KMS-11 (cell line): ENCODE results near the gene ORAI1.

Experiments
- H2AFZ ChIP-seq: fragments of 200-600 bp; sonication (generic); 2 replicates; pipeline ENCODE4 v1.6.1; 2016; ENCODE audit warnings: antibody characterized with exemption, mixed run types, low read depth
- H3K27ac ChIP-seq: fragments of 200-600 bp; sonication (generic); 2 replicates; pipeline ENCODE4 v1.6.1; 2016; ENCODE audit warnings: mild to moderate bottlenecking, mixed run types
- H3K27me3 ChIP-seq: fragments of 200-600 bp; sonication (generic); 2 replicates; pipeline ENCODE4 v1.6.1; 2017; ENCODE audit warnings: mild to moderate bottlenecking, low read depth, mixed run types, moderate library complexity; ENCODE audit not compliant: insufficient read depth
- H3K36me3 ChIP-seq: fragments of 200-600 bp; sonication (generic); 2 replicates; pipeline ENCODE4 v1.6.1; 2017; ENCODE audit warnings: mild to moderate bottlenecking, mixed run types; ENCODE audit not compliant: insufficient read depth
- H3K4me1 ChIP-seq: fragments of 200-600 bp; sonication (generic); 2 replicates; pipeline ENCODE4 v1.6.1; 2016; ENCODE audit warnings: mild to moderate bottlenecking, low read depth, mixed run types; ENCODE audit not compliant: poor library complexity, severe bottlenecking
- H3K4me2 ChIP-seq: fragments of 200-600 bp; sonication (generic); 2 replicates; pipeline ENCODE4 v1.7.0; 2016; ENCODE audit warnings: mild to moderate bottlenecking, mixed run types
- H3K4me3 ChIP-seq: fragments of 200-600 bp; sonication (generic); IDR thresholded peaks from 2 replicates; pipeline ENCODE4 v1.6.1; 2017; ENCODE audit warnings: low read depth, low read length, mixed read lengths; ENCODE audit not compliant: insufficient read depth
- H3K79me2 ChIP-seq: fragments of 200-600 bp; sonication (generic); 2 replicates; pipeline ENCODE4 v1.6.1; 2016; ENCODE audit warnings: low read depth, mixed run types; ENCODE audit not compliant: insufficient read depth
- H3K9ac ChIP-seq: fragments of 200-600 bp; sonication (generic); 2 replicates; pipeline ENCODE4 v1.6.1; 2016; ENCODE audit warnings: mild to moderate bottlenecking, mixed run types
- H4K20me1 ChIP-seq: fragments of 200-600 bp; sonication (generic); 2 replicates; pipeline ENCODE4 v1.6.1; 2016; ENCODE audit warnings: mild to moderate bottlenecking, mixed run types; ENCODE audit not compliant: insufficient read depth
- CTCF ChIP-seq: fragments of 200-600 bp; sonication (generic); conservative IDR thresholded peaks from 2 replicates; pipeline ENCODE4 v1.6.1; 2017; ENCODE audit warnings: low read depth, mild to moderate bottlenecking, antibody characterized with exemption, low read length, moderate library complexity, mixed read lengths

Gene ORAI1

GRCh38 chr12:121600702-121601336 lies 25.5 kb upstream of the ORAI1 start:
- no peak for TF ChIP-seq CTCF
- no peak overlapping the region for H3K4me3 ChIP-seq

GRCh38 chr12:121602766-121603165 lies 23.6 kb upstream of the ORAI1 start:
- Histone ChIP-seq H3K4me1 (no peaks in the 10 kb centered on the region), H3K4me3 (no peak overlapping the region), H4K20me1 (no peaks in the 10 kb centered on the region), H3K27me3 (no peaks in the 10 kb centered on the region), H3K36me3 (no peaks in the 10 kb centered on the region), H3K9ac (no peak overlapping the region), H3K27ac (no peak overlapping the region), H3K4me2 (no peak overlapping the region), H3K79me2 (no peaks in the 10 kb centered on the region), H2AFZ (no peak overlapping the region)
- no peak for TF ChIP-seq CTCF

More at GRCh38 chr12:121600702-121601336, 25.5 kb upstream of the ORAI1 start:
- no peaks in the 10 kb centered on the region for H3K79me2 ChIP-seq
- no peaks in the 10 kb centered on the region for H3K27me3 ChIP-seq
- no peak overlapping the region for H3K27ac ChIP-seq
- H3K9ac ChIP-seq = no peak overlapping the region
- no peak overlapping the region for H3K4me2 ChIP-seq
- H3K4me1 ChIP-seq = no peaks in the 10 kb centered on the region
- no peaks in the 10 kb centered on the region for H4K20me1 ChIP-seq
- no peaks in the 10 kb centered on the region for H3K36me3 ChIP-seq
- H2AFZ ChIP-seq = no peak overlapping the region

- Histone ChIP-seq H3K4me3 (no peak overlapping the region), H3K36me3 (no peaks in the 10 kb centered on the region), H3K27me3 (no peaks in the 10 kb centered on the region), H3K4me1 (no peaks in the 10 kb centered on the region), H2AFZ (no peak overlapping the region), H4K20me1 (no peaks in the 10 kb centered on the region), H3K79me2 (no peaks in the 10 kb centered on the region), H3K9ac (no peak overlapping the region), H3K27ac (no peak overlapping the region), H3K4me2 (no peak overlapping the region)
- TF ChIP-seq CTCF = no peak
These were observed 22.7 kb upstream of the ORAI1 start for GRCh38 chr12:121603581-121603980.

- Histone ChIP-seq H3K4me1 (no peaks in the 10 kb centered on the region), H3K9ac (no peak overlapping the region), H3K27ac (no peak overlapping the region), H3K36me3 (no peaks in the 10 kb centered on the region), H3K4me3 (no peak overlapping the region), H2AFZ (no peak overlapping the region), H3K79me2 (no peaks in the 10 kb centered on the region), H4K20me1 (no peaks in the 10 kb centered on the region), H3K4me2 (no peak overlapping the region), H3K27me3 (no peaks in the 10 kb centered on the region)
- TF ChIP-seq CTCF = no peak
These were observed 18.0 kb upstream of the ORAI1 start for GRCh38 chr12:121608301-121608700.
